ENCODE measurements around the gene KRTAP19-2.
"Not testable (repeated sequence)": the region's sequence is repeated elsewhere in the genome, so short reads cannot be mapped to it uniquely, and the experiment has no call there.

Gene KRTAP19-2

GRCh38 chr21:30487336-30487735 lies at the start of gene KRTAP19-2:
TSS of gene KRTAP19-2 (minus strand) at chr21:30487436. CDS start at chr21:30487348, 88 bp downstream.
- DNase-seq: no peak

- DNase-seq: no peak
Measured at GRCh38 chr21:30518876-30519275, 31.6 kb upstream of the KRTAP19-2 start.

DNA sequence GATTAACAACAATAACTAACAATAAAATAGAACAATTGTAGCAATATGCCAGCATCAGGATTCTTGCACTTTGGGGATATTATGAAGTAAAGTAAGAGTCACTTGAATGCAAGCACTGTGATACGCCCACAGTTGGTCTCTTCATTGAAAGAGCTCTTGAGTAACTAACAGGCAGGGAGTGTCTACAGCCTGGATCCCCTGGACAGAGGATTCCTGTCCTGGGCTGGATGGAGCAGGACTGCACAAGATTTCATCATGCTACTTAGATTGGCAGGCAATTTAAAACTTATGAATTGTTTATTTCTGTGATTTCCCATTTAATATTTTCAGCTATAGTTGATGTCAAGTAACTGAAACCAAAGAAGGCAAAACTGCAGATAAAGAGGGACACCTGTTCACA lies 28.4 kb upstream of the KRTAP19-2 start:
- DNase-seq: no peak

GRCh38 chr21:30505621-30506205 lies 18.5 kb upstream of the KRTAP19-2 start:
- DNase-seq: not testable (repeated sequence)

DNA sequence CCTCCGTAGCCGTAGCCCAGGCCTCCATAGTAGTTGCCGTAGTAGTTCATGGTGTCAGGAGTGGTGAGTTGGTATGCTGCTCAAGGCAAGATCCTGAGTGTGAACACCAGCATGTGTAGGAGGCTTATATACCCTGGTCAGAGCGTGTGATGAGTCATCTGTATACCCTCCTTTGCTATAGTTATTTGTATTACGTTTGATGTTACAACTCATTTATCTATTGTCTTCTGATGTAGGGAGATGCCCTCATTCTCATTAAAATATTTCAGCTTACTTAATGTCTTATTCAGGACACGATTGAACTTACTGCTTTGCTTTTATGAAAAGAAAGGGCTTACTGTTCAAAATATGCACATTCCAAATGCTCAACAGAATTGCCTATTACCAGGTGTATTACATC lies 14.8 kb upstream of the KRTAP19-2 start, which contains the start of gene KRTAP19-5:
TSS of gene KRTAP19-5 (minus strand) at position 101 of the 400 bp plus-strand sequence. CDS start at position 50, 51 bp downstream.
- no peak for DNase-seq

GRCh38 chr21:30497065-30497464 lies 9.8 kb upstream of the KRTAP19-2 start, which contains the start of gene KRTAP19-4:
TSS of gene KRTAP19-4 (minus strand) at chr21:30497165. CDS start at chr21:30497110, 55 bp downstream.
- no peak for DNase-seq

DNA sequence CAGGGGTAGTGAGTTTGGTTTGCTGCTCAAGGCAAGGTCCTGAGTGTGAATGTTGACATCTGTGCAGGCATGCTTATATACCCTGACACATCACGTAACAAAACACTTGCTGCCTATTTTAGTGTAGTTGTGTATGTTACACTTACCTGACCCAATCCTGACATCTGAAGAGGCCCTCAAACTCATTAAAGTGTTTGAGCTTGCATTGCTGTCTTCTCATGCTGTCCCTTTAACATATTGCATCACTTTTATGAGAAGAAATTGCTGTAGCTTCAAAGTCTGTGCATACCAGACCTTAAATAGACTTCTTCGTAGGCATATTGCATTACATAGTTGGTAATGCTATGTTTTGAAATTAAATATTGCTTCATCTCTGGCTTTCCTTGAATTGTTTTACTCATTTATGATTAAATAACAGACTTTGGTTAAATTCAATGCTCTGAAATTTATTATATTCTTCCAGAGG lies 4.8 kb upstream of the KRTAP19-2 start, which contains the start of gene KRTAP19-3:
TSS of gene KRTAP19-3 (minus strand) at position 51 of the 466 bp plus-strand sequence. CDS start 56 bp downstream, outside the sequence.
- DNase-seq: no peak

DNA sequence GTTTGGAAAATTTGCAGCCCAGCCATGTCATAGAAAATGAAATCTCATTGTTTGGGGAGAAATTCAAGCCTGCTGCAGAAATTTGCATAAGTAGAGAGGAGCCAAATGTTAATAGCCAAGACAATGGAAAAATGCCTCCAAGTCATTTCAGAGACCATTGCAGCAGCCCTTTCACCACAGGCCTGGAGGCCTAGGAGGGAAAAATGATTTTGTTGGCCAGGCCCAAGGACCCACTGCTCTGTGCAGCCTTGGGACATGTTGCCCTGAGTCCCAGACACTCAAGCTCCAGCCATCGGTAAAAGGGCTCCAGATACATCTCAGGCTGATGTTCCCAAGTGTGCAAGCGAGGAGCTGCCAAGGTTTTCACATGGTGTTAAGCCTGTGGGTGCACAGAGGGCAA lies 1.1 kb downstream of the KRTAP19-2 start:
- DNase-seq: no peak

DNA sequence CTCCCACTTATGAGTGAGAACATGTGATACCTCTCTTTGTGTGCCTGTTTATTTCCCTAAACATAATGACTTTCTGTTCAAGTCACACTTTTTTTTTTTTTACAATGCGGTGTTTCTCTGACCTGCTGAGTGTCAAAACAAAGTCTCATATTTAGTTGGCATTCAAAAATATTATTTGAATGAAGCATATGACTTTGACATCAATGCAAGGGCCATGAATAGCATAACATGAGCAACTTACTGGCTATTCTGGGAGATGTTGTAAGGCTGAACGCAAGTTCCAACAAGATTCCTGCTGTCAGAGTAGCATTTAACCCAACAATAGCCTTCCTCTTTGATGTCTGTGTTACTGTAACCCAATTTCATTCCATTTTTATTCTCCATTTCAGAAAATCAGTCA lies 5.1 kb downstream of the KRTAP19-2 start:
- DNase-seq: no peak

GRCh38 chr21:30480145-30480544 lies 7.1 kb downstream of the KRTAP19-2 start, which contains the start of gene KRTAP19-1:
TSS of gene KRTAP19-1 (minus strand) at chr21:30480367. CDS start at chr21:30480317, 50 bp downstream.
- DNase-seq: no peak

GRCh38 chr21:30479259-30479658 lies 8.0 kb downstream of the KRTAP19-2 start:
- DNase-seq: no peak

GRCh38 chr21:30478004-30478403 lies 9.2 kb downstream of the KRTAP19-2 start:
- no peak for DNase-seq

DNA sequence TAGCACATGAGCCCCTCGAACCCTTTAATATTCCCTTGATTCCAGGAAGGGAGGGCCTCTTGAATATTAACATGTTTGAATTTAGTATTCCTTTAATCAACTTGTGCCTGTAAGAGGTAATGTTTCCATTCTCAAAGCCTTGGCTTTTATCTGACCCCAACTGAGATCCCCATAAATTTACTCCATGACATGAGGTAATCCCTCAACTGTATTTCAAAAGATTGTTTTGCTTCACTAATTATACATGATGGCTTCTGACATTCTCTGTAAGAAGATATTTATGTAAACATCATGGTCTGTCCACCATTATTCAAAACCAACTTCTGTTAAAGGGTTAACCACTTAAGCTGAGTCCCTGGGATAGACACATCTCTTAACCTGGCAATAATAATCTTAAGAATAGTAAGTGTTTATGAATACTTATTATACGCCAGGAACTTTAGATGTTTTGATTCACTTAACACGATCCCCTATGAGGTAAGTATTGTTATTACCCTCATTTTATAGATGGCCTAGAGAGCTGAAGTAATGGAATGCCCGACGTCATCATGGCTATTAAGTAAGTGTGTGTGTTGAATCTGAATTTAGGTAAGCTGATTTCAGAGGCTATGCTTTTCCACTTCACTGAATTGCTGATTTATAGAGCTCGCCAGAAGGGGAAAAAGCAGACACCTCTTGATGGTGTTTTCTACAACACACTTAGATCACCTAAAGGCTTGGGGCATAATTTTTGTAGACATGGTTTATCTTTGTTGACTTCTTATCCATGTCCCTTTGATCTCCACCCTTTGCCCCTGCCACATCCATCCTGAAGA lies 18.1 kb downstream of the KRTAP19-2 start:
- no peak for DNase-seq

GRCh38 chr21:30463713-30464112 lies 23.5 kb downstream of the KRTAP19-2 start:
- DNase-seq: no peak

GRCh38 chr21:30448514-30448913 lies 38.7 kb downstream of the KRTAP19-2 start:
- no peak for DNase-seq

- DNase-seq: no peak
Measured at GRCh38 chr21:30447056-30447455, 40.2 kb downstream of the KRTAP19-2 start.

GRCh38 chr21:30444204-30444603 lies 43.0 kb downstream of the KRTAP19-2 start:
- DNase-seq: no peak

GRCh38 chr21:30443226-30443625 lies 44.0 kb downstream of the KRTAP19-2 start:
- no peak for DNase-seq

GRCh38 chr21:30439975-30440374 lies 47.3 kb downstream of the KRTAP19-2 start, which contains the start of gene KRTAP15-1:
TSS of gene KRTAP15-1 (plus strand) at chr21:30440275. CDS start at chr21:30440328, 53 bp downstream.
- no peak for DNase-seq
